AG09319 (cell line): ENCODE measurements around the gene MRAP2.
A peak's percentile ranks its signal among the peaks of the same experiment; 100 is the strongest.
"Not testable (repeated sequence)": the region's sequence is repeated elsewhere in the genome, so short reads cannot be mapped to it uniquely, and the experiment has no call there.

Source experiments
- DNase-seq: peaks from one replicate; pipeline ENCODE4 v3.0.0-alpha.2; 2010; ENCODE audit warnings: low read depth; ENCODE audit errors: extremely low read depth
- CTCF ChIP-seq: IDR thresholded peaks from 2 replicates; pipeline ENCODE4 v1.5.1; 2011; ENCODE audit warnings: low read depth, mild to moderate bottlenecking, inconsistent platforms, low read length, moderate library complexity

MRAP2 gene

GRCh38 chr6:84089552-84089951 lies 56.0 kb downstream of the MRAP2 start:
- DNase-seq, result no peak
- TF ChIP-seq CTCF, result no peak

GRCh38 chr6:84093441-84094435 lies 60.2 kb downstream of the MRAP2 start:
- TF ChIP-seq CTCF, result no peak
- no peak for DNase-seq

- no peak for TF ChIP-seq CTCF
- no peak for DNase-seq
These were observed 61.6 kb downstream of the MRAP2 start for GRCh38 chr6:84095156-84095555.

- TF ChIP-seq CTCF, result no peak
- peak; percentile 19 for DNase-seq
These were observed 69.5 kb downstream of the MRAP2 start for GRCh38 chr6:84103029-84103428.

- not testable (repeated sequence) for DNase-seq
These were observed 71.8 kb downstream of the MRAP2 start for GRCh38 chr6:84105215-84105924.

GRCh38 chr6:84107495-84107894 lies 73.9 kb downstream of the MRAP2 start:
- TF ChIP-seq CTCF, result no peak

GRCh38 chr6:84111351-84111750 lies 77.8 kb downstream of the MRAP2 start:
- DNase-seq, result not testable (repeated sequence)

More at GRCh38 chr6:84107495-84107894, 73.9 kb downstream of the MRAP2 start:
- DNase-seq, result no peak

- DNase-seq, result not testable (repeated sequence)
These were observed 81.5 kb downstream of the MRAP2 start for GRCh38 chr6:84114933-84115594.
